Posterior vena cava (tissue), 2 donors: ENCODE data around the gene MCOLN2. TPM values are rescaled to one million over a fixed set of nuclear protein-coding genes. Genes with fewer than 3 reads are reported as not detected.
"Not testable (repeated sequence)": the region's sequence is repeated elsewhere in the genome, so short reads cannot be mapped to it uniquely, and the experiment has no call there.

Experiments used
- DNase-seq: peaks from one replicate; pipeline ENCODE4 v3.0.0-alpha.2; 2020; ENCODE audit warnings: low spot score
- intact Hi-C, 2 donors: fragments of 100-400 bp; cut with DNase I; formaldehyde crosslinking; loops; one replicate each; pipeline versions ENCODE4 v1.14.1 to v1.14.2; 2022 to 2023
- long read RNA-seq, 2 donors: library from polyadenylated mRNA; unstranded; transcript quantifications; one replicate each; pipeline ENCODE4 v2.0.0, GENCODE V29; 2020 to 2021
- total RNA-seq, 2 donors: library from RNA; stranded (reverse); fragmentation: NEBNext Ultra II Directional; extraction: Animal tissue kit (Norgen Biotek cat#: 25700); gene quantifications; one replicate each; pipeline ENCODE4 v1.2.1, GENCODE V29; 2021
- donor health status: DM: yes; HTN: yes; CAD: no.
- donor health status: DM: yes; HTN: yes; CAD: no.

The MCOLN2 gene
- under 1 TPM; 0.32 to 0.71 TPM for total RNA-seq
- long read RNA-seq, donor 1, result 0 reads
- long read RNA-seq, donor 2, result 0 reads

DNA sequence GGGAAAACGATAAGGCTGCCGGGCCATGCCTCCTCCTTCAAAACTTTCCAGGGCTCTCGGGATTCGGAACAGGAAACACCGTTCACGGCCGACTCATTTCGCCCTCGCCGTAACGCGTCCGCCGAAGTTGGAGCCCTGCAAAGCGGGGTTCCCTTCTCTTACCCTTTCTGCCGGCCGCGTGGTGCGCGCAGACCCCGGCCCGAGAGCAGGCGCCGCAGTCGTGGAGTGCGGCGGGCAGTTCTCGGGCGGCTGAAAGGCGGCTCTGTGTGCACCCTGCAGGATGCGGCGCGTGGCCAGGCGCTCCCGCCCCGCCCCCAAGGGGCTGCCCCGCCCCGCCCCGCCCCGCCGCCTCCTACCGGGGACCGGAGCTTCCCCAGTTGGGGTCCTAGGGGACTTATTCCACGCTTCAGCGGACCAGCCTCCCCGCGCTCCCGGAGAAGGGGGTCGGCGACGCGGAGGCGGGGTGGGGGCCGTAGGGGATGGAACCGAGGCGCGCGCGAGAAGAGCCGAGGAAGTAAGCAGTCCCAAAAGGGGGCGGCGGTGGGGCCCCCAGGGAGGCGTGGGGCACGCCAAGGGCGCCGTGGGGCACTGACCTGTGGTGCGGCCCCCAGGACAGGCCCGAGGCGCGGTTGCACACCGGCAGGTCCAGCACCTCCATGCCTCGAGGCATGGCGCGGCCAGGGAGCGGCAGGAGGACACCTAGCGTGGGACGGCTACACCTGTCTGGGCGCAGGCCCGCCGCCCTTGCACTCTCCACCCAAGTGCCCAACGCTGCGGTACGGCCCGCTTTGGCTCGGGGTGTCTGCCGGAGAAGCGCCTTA lies at the start of gene MCOLN2:
Gene MCOLN2 (minus strand): TSS at position 268 of the 821 bp plus-strand sequence. CDS start 241 bp downstream, at position 27.
- peak; percentile 79 for DNase-seq
- intact Hi-C loops, result no loop called here

DNA sequence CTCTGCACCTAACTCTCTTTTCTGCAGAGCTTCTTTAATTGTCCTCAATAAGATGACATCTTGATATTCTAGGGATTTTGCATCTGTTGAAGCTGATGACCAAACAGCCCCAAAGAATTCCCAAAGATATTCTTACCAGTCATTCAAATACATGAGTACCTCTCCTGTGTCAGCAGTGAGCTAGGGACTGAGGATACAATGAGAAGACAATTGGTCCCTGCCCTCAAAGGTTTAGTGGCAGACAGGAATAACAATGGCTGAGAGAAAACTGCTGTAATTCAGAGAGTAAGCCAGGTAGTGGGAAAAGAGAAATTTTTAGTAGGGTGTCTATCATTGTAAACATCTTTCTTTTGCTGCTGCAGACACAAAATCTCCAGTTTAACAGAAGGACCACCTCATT lies 45.5 kb upstream of the MCOLN2 start:
- no peak for DNase-seq
- intact Hi-C loops, result loop anchor here in 1 of 2 donors (5.0 kb wide), 1 partner anchor 760 kb away; no protein-coding TSS in a partner anchor

DNA sequence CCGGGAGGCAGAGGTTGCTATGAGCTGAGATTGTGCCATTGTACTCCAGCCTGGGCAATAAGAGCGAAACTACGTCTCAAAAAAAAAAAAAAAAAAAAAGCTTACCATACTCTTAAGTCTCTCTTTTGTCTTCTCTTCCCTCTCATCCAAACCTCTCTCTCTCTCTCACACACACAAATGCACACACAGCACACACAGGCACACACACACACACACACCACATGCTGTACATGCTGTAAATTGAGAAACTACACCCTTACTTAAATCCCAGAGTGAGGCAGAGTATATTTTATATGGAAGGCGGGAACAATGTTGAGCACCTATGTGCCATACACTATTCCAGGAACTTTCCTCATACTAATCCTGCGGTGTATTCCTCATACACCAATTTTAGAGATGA lies 44.9 kb upstream of the MCOLN2 start:
- intact Hi-C loops, result loop anchor here in 1 of 2 donors (5.0 kb wide), 1 partner anchor 759 kb away; no protein-coding TSS in a partner anchor

DNA sequence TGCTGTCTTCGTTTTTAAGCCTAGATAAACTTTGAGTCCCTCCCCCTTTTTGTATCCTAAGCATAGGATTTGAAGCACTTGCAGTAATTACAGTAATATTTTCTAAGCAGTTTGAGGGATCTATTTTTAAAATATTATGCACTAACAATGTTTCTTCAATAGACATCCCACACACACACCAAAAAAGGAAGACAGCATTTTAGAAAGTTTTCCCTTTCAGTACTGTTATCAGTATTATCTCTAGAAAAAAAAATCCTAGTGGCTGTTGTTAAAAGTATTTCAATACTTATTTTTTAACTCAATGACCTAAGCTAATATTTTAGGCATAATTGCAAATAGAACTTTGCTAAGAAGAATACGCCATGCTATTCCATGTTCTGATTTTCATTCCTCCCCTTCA lies 36.3 kb upstream of the MCOLN2 start:
- intact Hi-C loops, result no loop called here

More for the DNA sequence above, 44.9 kb upstream of the MCOLN2 start:
- no peak for DNase-seq

DNA sequence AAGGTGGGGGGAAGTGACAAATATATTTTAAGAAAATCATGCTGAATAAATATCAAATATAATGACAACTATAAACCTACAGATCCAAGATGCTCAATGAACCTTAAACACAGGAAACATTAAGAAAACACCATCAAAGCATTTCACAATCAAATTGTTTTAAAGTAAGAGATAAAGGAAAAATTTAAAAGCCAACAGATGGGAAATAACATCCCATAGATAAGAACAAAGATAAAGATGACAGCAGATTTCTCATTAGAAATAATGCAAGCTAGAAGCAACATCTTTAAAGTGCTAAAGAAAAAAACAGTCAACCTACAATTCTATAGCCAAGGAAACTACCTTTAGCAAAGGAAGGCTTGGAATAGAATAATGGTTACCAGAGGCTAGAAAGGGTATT lies 33.6 kb upstream of the MCOLN2 start:
- DNase-seq, result no peak
- intact Hi-C loops, result no loop called here

More for the DNA sequence above, 36.3 kb upstream of the MCOLN2 start:
- no peak for DNase-seq

DNA sequence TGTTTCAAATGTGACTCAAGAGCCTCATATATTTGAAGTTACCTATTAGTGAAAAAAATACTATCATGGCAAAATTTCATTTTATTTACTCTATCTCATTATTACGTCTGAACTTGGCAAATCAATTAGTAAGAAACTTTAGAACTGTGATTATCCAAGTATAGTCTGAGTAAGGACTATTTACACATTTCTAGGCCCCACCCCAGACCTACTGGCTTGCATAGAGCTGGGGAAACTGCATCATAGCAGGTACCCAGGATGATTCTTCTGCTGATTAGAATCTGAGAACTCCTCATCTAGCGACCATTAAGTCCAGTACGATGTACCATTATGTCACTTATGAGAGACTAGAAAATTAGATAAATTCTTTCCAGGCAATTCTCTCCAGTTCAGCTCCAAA lies 31.2 kb upstream of the MCOLN2 start:
- no peak for DNase-seq
- intact Hi-C loops, result no loop called here

DNA sequence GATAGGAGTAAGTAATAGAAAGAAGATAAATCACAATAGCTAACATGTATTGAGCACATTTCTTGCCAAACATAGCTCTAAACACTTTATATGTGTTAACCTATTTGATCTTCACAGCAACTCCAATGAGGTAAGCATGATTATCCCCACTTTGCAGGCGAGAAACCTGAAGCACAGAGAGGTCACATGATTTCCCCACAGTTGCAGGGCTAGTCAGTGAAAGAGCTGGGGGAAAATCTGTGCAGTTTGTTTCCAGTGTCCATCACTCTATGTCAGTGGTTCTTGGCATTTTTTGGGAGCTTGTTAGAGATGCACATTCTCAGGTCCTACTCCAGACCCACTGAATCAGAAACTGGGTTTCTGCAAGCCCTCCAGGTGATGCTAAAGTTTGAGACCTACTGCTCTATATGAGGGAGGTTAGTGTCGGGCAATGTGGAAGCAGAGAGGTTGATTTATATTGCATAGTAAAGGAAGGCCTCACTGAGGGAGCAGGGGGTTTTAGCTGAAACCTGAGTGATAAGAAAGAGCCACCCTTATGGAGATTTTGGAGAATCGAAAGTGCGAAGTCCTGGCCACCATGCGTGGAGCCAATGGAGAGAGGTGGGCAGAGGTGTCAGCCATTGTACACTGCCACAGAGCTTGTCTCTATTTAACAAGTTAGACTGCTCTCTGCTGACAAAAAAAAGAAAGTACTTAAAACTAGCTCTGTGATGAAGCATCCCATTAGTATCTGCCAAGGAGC lies 30.5 kb upstream of the MCOLN2 start:
- DNase-seq, result no peak
- intact Hi-C loops, result no loop called here

DNA sequence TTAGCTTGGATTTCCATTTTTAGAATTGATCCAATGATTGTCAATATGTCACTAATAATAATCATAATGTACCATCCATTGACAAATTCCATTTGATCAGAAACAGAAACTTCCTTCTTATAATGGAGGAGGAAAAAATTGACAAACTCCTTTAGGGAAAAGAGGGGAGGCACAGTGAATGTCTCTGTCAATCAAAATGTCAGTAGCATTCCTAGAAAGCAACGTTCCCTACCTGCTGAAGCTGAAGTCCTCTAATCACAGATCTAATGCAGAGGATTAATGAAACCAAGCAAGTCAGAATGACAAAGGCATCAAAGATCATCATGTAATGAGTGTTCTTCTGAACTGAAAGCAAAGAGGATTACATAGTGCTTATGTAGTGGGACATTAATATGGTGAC lies 29.0 kb upstream of the MCOLN2 start:
- DNase-seq, result no peak
- intact Hi-C loops, result no loop called here

DNA sequence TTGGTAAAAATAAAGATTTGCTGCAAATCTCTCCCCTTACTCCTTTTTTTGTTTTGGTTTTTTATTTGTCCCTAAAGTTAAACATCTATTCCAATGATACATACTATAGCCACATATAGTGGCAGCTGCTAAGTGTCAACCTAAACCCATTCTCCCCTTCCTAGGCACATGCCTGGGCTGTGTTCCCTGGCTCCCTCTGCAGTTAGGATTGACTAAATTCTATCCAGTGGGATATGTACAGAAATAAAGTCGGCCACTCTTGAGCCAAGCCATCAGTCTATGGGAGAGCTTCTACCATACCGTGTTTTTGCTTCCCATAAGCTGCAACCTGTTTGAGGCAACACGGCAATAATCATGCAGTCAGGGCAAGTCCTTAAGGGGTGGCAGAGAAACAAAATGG lies 27.8 kb upstream of the MCOLN2 start:
- no peak for DNase-seq
- intact Hi-C loops, result no loop called here

DNA sequence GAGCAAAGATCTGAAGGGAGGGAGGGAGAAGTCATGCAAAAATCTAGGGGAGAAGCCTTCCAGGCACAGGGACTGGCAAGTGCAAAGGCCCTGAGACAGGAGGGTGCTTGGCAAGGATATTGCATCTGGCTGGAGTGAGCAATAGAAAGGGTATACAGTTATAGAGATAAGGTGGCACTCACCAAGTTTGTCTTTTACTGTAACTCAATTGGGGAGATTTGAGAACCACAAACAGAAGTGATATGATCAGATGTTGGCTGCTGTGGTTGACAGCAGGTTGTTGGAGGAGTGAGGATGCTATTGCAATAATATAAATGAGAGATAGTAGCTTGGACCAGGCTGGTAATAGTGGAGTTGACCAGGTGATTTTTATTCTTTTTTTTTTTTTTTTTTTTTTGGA lies 25.8 kb upstream of the MCOLN2 start:
- no peak for DNase-seq
- intact Hi-C loops, result no loop called here

DNA sequence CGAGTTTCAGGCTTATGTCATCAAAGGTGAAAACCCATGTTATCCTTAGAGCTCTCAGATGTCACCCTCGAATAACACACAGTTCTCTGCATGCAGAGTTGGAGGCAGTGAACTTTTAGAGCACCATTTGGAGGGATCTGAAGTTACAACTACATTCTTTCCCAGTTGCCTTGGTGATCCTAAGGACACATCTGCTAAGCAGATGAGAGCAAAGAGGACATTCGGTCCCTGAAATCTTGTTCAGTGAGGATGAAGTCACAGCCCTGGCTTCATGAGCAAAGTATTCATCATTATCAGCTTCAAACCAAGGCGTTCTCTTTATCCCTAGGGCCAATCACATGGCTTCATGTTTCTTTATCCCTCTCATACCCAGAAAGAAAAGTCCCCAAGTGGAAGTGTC lies 23.1 kb upstream of the MCOLN2 start:
- intact Hi-C loops, result no loop called here

DNA sequence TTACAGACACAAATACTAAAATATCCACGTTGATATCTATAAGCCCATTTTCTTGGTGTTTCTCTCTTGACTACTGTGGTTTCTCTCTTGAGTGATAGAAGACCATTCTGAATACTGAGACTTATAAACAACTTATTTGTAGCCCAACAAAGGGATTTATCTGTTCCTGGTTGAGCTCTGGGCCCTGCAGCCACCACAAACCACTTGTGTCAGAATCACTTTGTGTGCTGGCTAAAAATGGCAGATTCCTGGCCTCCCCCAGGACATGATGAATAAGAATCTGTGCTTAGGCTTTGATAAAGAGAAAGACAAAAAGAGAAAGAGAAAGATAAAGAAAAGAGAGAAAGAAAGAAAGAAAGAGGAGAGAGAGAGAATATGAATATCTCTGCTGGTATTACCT lies 18.9 kb upstream of the MCOLN2 start:
- intact Hi-C loops, result no loop called here
- no peak for DNase-seq

More for the DNA sequence above, 23.1 kb upstream of the MCOLN2 start:
- DNase-seq, result no peak

DNA sequence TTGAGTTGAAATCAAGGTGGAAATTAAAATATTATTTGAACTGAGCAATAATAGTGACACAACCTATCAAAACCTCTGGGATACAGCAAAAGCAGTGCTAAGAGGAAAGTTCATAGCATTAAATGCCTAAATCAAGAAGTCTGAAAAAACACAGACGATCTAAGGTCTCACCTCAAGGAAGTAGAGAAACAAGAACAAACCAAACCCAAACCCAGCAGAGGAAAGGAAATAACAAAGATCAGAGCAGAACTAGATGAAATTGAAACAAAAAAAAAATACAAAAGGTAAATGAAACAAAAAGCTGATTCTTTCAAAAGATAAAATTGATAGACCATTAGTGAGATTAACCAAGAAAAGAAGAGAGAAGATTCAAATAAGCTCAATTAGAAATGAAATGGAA lies 8.7 kb upstream of the MCOLN2 start:
- DNase-seq, intact Hi-C loops: not testable (repeated sequence)

DNA sequence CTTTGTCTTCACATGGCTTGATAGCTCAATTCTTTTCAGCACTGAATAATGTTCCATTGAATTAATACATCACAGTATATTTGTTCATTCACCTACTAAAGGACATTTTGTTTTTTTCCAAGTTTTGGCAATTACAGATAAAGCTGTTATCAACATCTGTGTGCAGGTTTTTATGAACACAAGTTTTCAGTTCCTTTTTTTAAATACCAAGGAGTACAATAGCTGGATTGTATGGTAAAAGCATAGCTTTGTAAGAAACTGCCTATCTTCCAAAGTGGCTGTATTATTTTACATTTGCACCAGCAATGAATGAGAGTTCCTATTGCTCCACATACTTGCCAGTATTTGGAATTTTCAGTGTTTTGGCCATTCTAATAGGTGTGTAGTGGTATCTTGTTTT lies 4.8 kb upstream of the MCOLN2 start:
- no peak for DNase-seq
- intact Hi-C loops, result no loop called here

DNA sequence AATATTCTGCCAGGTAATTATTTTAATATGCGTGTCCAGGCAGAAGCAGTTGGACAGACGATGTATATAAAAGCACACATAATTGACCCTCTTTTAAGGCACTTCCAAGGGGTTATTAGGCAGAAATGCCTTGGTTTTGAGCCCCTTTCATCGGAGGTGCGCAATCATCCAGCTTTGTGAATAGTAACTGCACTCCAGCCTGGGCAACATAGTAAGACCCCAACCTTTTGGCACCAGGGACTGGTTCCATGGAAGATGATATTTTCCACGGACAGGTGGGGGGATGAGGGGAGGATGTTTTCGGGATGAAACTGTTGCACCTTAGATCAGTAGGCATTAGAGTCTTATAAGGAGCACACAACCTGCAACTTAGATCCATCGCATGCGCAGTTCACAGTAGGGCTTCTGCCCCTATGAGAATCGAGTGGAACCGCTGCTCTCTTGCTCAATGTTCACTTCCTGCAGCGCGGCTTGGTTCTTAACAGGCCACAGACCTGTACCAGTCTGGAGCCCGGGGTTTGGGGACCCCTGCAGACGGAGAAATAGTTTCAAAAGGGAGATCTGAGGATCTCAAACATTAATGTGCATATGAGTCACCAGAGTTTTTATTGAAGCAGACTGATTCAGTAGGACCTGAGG lies 1.8 kb upstream of the MCOLN2 start:
- no peak for DNase-seq
- intact Hi-C loops, result no loop called here

DNA sequence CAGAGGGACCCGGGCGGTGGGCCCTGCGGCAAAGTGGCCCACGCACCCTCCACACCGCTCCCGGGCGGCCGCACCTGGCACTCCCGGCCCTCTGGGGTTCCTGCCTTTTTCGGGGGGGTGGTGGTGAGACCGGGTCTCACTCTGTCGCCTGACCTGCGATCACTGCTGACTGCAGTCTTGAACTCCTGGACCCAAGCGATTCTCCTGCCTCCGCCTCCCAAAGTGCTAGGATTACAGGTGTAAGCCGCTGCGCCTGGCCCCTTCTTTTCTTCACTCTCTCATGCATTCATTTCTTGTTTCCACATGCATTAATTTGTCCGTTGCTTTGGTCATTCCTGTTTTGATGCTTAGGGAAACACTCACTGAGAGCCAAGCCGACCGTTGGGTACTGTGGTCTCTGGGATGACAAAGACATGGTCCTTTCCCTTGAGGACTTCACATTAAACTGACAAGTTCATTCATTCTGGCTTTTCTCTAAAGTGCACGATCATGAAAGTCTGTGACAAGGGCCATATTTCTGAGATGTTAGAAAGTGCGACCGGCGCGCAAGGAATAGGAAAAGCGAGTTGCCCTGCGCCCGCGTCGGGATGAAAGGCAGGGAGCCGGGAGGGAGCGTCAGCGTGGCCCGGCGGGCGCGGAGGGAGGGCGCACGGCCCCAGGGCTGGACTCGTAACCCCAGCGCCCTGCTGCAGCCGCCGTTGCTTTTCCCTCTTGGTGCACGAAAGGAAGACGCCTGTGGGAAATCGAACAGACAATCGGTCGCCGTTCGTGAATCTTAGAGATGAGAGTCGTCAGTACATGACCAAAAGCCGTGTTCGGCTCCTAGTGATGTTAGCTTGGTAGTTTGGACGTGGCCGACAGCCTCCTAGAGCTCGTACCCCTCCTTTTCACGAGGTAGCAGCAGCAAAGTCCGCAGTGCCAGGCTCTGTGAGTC lies 1.0 kb upstream of the MCOLN2 start:
- no peak for DNase-seq
- intact Hi-C loops, result no loop called here

DNA sequence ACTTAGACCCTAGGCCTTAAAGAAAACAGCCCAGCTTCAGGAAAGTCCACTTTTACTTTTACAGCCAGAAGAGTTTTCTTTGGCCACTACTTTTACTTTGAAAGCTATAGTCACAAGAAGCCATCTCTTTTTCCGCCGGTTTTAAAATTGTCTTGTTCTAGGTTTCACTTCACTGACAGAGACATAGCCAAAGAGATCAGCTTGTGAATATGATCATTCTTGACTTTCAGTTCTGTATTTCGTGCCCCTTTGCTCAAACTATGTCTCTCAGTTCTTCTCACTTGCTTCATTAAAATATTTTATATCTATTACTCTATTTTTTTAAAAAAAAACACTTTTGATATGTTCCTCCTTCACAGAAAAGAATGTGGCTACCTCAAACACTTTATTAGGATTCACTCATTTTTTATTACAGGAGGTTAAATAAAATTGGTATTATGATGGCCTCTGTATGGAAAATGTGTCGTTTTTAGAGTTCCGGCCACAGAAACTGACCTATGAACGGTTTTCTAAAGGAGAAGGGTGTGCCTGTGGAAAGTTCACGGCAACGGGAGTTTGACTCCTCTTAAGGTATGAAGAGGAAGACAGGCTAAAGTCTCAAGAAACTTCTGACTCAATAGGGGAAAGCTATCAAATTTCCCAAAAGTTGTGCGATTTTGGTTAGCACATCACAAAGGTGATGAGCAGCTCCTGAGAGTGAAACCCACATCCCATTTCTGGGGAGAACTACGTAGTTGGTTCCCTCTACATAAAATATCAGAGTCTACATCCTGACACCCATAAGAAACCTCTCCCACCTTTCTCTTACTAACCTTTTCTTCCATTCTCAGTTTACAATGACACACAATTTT lies 1.2 kb downstream of the MCOLN2 start:
- intact Hi-C loops, result no loop called here
- DNase-seq, result no peak
